GM21576 (cell line): ENCODE measurements around the gene PLGRKT.
"Not testable (repeated sequence)": the region's sequence is repeated elsewhere in the genome, so short reads cannot be mapped to it uniquely, and the experiment has no call there.

ENCODE experiments used
- ATAC-seq: cut with Tn5 transposase; IDR thresholded peaks from one replicate; pipeline ENCODE4 v1.9.1; 2021; ENCODE audit warnings: mild to moderate bottlenecking, moderate library complexity; ENCODE audit not compliant: unreplicated experiment

PLGRKT gene

GRCh38 chr9:5453004-5453403, 15.3 kb upstream of the PLGRKT start:
- no peak for ATAC-seq

DNA sequence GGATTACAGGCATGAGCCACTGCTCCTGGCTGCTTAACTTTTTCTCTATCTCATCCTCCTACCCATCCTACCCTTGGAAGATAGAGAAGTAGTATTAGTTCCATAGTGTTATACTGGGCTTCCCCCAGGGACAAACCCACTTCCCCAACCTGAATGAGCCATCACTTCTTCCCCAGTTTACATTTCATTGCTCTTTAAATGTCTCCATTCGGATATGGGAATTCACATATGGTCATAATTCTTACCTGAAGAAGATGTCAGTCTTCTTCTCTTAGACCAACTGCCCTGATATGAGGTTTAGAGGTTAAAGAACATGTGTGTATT, 14.5 kb upstream of the PLGRKT start:
- no peak for ATAC-seq

GRCh38 chr9:5450359-5451091, 12.8 kb upstream of the PLGRKT start, which contains the start of gene CD274:
TSS of gene CD274 (plus strand) at chr9:5450542. CDS start at chr9:5456114, 5,572 bp downstream.
- peak; percentile 67 for ATAC-seq

GRCh38 chr9:5449521-5450358, 12.0 kb upstream of the PLGRKT start:
- no peak for ATAC-seq

DNA sequence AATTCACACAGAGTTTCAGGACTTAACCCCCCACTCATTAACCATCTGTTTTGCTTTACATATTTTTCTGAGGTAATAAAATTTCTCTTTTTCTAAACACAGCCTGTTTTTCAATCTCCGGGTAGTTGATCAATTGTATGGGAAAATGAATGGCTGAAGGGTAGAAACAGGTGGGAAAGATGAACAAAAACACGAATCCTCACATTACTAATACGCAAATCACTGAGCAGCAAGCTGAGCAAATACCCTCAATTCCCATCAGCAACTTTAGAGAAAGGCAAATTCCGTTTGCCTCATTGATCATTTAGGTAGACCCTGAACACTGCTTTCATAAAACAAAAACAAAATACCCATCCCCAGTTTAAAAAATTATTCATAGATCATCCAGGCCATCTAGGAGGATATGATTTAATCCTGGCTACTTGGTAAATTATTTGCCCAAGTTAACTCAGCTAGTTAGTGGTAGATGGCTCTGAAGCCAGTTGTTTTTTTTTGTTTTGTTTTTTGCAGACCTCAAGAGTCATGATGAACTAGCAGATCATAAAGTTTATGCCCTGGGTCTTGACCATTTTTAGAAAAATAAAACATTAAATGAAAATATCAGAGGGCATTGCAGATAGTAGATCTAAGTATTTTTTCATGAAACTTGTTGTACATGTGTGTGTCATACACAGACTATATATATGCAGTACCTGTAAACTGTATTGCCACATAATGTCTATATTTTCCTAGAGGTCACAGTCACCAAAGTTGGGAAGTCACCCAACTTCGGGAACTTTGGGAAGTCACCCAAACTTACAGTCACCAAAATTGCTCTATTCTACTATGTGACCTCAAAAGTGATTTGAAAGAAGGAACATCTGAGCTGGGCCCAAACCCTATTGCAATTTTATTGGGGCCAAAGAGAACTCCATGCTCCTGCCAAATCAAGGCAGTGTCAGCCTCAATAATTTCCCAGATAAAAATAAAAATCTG, 11.0 kb upstream of the PLGRKT start:
- no peak for ATAC-seq

- no peak for ATAC-seq
Measured at GRCh38 chr9:5448016-5448415, 10.3 kb upstream of the PLGRKT start.

DNA sequence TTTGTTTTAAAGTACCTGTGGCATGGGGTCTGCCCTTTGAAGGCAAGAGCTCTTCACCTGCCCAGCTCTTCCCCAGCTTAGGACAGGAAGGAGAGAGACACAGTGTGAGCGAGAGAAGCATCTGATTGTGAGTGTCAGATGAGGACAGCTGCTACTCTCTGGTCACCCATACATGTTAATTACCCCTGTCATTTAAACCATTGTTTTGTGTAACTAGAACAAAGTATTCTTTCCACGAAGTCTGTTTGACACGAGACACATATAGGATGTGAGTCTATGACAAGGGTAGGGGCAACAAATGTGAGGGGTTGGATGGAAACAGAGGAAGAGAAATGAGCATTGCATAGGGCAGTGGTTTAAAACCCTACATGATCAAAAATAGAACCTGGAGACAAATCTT, 9.6 kb upstream of the PLGRKT start:
- no peak for ATAC-seq

- ATAC-seq, result no peak
Measured at GRCh38 chr9:5446451-5447236, 8.9 kb upstream of the PLGRKT start.

DNA sequence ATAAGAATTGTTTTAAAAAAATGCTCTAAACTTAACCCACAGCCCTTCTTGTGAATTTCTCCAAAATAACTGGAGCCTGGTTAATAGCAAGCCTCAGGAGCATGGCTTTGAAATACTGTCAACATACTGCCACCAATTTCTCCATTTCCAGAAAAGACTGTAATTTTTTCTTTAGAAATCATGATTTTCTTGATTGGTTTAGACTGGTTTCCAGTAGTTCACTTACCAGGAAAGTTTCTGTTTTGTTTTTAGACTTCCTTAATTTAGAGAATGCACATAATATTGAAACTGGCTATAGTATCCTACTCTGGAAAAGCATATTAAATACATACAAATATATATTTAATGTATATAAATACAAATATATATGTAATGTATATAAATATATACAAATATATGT, 8.2 kb upstream of the PLGRKT start:
- no peak for ATAC-seq

DNA sequence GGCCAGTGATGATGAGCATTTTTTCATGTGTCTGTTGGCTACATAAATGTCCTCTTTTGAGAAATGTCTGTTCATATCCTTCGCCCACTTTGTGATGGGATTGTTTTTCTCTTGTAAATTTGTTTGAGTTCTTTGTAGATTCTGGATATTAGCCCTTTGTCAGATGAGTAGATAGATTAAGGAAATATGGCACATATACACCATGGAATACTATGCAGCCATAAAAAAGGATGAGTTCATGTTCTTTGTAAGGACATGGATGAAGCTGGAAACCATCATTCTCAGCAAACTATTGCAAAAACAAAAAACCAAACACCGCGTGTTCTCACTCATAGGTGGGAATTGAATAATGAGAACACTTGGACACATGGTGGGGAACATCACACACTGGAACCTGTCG, 7.4 kb upstream of the PLGRKT start:
- not testable (repeated sequence) for ATAC-seq

- ATAC-seq, result no peak
Measured at GRCh38 chr9:5443850-5444249, 6.1 kb upstream of the PLGRKT start.

- no peak for ATAC-seq
Measured at GRCh38 chr9:5442400-5443011, 4.8 kb upstream of the PLGRKT start.

- no peak for ATAC-seq
Measured at GRCh38 chr9:5441043-5441442, 3.3 kb upstream of the PLGRKT start.

DNA sequence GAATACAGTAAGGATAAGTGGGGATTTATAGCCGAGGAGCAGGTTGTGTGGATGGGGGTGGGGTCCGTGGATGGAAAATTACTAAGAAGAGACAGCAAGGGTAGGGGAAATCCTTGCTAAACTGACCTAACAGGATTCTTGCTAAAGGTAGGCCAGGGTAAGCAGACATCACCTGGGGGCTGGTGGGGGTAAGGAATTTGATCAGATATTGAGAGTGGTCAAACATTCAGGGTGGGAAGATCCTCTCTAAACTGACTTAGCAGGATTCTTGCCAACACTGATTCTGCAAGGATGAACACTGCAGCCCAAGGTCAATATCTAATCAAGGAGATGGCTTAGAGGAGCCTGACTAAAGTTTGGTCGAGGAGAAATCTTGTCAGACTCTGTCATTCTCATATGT, 2.7 kb upstream of the PLGRKT start:
- ATAC-seq, result no peak

GRCh38 chr9:5438301-5439162, 807 bp upstream of the PLGRKT start:
- ATAC-seq, result peak; percentile 64

DNA sequence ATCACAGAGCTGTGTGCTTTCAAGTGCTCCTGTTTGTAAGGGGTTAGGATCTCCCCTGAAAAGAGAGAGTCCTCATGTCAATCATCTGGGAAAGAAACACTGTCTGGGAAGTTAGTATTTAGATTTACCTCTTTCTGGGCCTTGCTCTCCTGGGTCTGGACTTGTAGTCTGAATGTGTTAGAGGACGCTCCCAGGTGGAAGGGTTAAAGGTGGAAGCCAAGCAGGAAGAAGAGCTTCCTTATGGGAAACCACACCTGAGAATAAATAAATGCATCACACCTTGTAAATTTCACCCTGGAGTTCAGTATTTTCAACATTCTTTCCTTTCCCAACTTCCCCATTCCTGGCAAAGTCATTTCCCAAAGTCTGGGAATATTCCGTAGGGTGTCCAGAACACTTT, 1.3 kb downstream of the PLGRKT start:
- no peak for ATAC-seq

DNA sequence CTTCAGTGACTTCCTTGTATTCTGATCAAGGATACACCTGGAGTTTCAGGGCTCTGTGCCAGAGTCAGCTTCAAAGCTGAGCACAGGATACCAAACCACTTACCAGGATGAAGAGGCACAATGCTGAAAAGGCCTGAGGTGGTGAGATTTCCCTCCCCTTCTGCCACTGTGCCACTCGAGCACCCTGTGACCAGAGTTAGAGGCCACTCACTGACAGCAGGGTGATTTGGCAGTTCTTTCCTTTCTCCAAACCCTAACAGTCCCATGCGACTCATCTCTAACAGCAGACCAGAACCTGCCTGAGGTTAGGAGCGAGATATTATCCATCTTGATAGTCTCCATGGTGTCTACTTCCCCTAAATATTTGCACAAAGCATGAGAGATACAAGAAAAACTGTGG, 1.8 kb downstream of the PLGRKT start:
- no peak for ATAC-seq

GRCh38 chr9:5433841-5434810, 3.6 kb downstream of the PLGRKT start:
- ATAC-seq, result not testable (repeated sequence)
